ENCODE results near the gene NKIRAS2. TPM values are rescaled to one million over a fixed set of nuclear protein-coding genes. Genes with fewer than 3 reads are reported as not detected.

NKIRAS2 gene
- total RNA-seq, 1 experiment from 2014 or later = 28.4 TPM

DNA sequence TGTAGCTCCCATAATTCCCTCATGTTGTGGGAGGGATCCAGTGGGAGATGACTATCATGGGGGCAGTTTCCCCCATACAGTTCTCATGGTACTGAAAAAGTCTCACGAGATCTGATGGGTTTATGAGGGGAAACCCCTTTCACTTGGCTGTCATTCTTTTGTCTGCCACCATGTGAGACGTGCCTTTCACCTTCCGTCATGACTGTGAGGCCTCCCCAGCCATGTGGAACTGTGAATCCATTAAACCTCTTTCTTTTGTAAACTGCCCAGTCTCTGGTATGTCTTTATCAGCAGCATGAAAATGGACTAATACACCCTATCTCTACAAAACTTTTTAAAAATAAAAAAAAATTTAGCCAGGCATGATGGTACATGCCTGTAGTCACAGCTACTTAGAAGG is 36.7 kb downstream of the NKIRAS2 start:
- Histone ChIP-seq H3K27ac (ENCODE audit: low read length) (no peak overlapping the region), H2AFZ (ENCODE audit: low read length) (no peak overlapping the region), H3K4me2 (ENCODE audit: low read depth, low read length, poor library complexity, severe bottlenecking) (no peak overlapping the region), H3K79me2 (ENCODE audit: low read length) (no peaks in the 10 kb centered on the region), H4K20me1 (ENCODE audit: insufficient read depth, low read depth, low read length) (no peaks in the 10 kb centered on the region), H3K4me3 (ENCODE audit: low read length) (no peak overlapping the region), H3K9me3 (ENCODE audit: low read length) (no peaks in the 10 kb centered on the region), H3K9me2 (replicated peaks; ENCODE audit: insufficient read depth, low read length) (no peaks in the 10 kb centered on the region), H3K9ac (ENCODE audit: low read length) (no peak overlapping the region), H3K4me1 (ENCODE audit: low read length) (no peaks in the 10 kb centered on the region), H3K27me3 (ENCODE audit: low read length) (no peaks in the 10 kb centered on the region), H3K36me3 (ENCODE audit: insufficient read depth, low read length) (no peaks in the 10 kb centered on the region)
- DNase-seq = no peak

DNA sequence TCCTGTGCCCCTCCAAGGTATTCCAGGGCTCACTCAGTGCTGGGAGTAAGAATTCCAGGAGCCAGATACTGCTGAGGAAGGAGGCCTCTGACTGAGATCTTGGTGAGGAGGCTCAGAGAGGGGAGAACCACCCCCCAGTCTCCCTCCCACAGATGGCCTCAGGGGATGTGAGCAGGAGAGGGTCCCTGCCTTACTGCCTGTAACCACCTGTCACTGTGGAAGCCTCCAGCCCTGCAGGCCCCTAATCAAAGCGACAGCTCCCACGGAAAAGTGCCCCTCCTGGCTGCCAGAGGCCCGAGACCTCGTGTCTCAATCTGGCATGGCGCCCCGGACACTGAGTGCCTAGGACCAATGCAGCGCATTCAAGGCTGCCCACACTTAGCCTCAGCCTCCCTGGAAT is 38.2 kb downstream of the NKIRAS2 start:
- Histone ChIP-seq H3K27ac (ENCODE audit: low read length) (no peak overlapping the region), H3K4me2 (ENCODE audit: low read depth, low read length, poor library complexity, severe bottlenecking) (no peak overlapping the region), H3K9me3 (ENCODE audit: low read length) (no peaks in the 10 kb centered on the region), H3K79me2 (ENCODE audit: low read length) (no peaks in the 10 kb centered on the region), H3K27me3 (ENCODE audit: low read length) (no peaks in the 10 kb centered on the region), H3K9ac (ENCODE audit: low read length) (no peak overlapping the region), H3K9me2 (replicated peaks; ENCODE audit: insufficient read depth, low read length) (no peaks in the 10 kb centered on the region), H3K36me3 (ENCODE audit: insufficient read depth, low read length) (no peaks in the 10 kb centered on the region), H2AFZ (ENCODE audit: low read length) (no peak overlapping the region), H4K20me1 (ENCODE audit: insufficient read depth, low read depth, low read length) (no peaks in the 10 kb centered on the region), H3K4me3 (ENCODE audit: low read length) (no peak overlapping the region), H3K4me1 (ENCODE audit: low read length) (no peaks in the 10 kb centered on the region)
- no peak for DNase-seq

DNA sequence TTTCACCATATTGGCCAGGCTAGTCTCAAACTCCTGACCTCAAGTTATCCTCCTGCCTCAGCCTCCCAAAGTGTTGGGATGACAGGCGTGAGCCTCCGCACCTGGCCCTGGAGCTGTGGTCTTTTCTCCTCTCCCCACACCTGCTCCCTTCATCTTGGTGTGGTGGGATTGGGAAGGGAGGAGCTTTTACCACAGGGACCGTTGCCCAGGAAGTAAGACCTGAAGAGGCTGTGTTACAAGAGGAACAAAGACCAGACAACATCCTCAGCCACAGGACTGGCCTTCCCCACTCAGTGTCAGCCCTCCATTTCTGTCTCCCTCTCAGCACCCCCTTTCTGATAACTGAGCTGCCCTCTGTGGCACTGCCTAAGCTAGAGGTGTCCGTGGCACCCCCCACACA is 39.9 kb downstream of the NKIRAS2 start:
- H3K9me3 ChIP-seq (ENCODE audit: low read length) = no peaks in the 10 kb centered on the region
- no peaks in the 10 kb centered on the region for H4K20me1 ChIP-seq (ENCODE audit: insufficient read depth, low read depth, low read length)
- H3K27me3 ChIP-seq (ENCODE audit: low read length) = no peaks in the 10 kb centered on the region
- H3K4me3 ChIP-seq (ENCODE audit: low read length) = no peak overlapping the region
- no peaks in the 10 kb centered on the region for H3K36me3 ChIP-seq (ENCODE audit: insufficient read depth, low read length)
- no peaks in the 10 kb centered on the region for H3K79me2 ChIP-seq (ENCODE audit: low read length)
- peaks cover 8% of the 10 kb centered on the region for H3K4me1 ChIP-seq (ENCODE audit: low read length)
- H3K27ac ChIP-seq (ENCODE audit: low read length) = no peak overlapping the region
- H2AFZ ChIP-seq (ENCODE audit: low read length) = no peak overlapping the region
- H3K9me2 ChIP-seq (replicated peaks; ENCODE audit: insufficient read depth, low read length) = no peaks in the 10 kb centered on the region
- no peak overlapping the region for H3K4me2 ChIP-seq (ENCODE audit: low read depth, low read length, poor library complexity, severe bottlenecking)
- no peak for DNase-seq
- H3K9ac ChIP-seq (ENCODE audit: low read length) = no peak overlapping the region

- Histone ChIP-seq H3K4me1 (ENCODE audit: low read length) (peaks cover 8% of the 10 kb centered on the region), H3K9me2 (replicated peaks; ENCODE audit: insufficient read depth, low read length) (no peaks in the 10 kb centered on the region), H3K79me2 (ENCODE audit: low read length) (no peaks in the 10 kb centered on the region), H4K20me1 (ENCODE audit: insufficient read depth, low read depth, low read length) (no peaks in the 10 kb centered on the region), H3K27me3 (ENCODE audit: low read length) (no peaks in the 10 kb centered on the region), H3K36me3 (ENCODE audit: insufficient read depth, low read length) (no peaks in the 10 kb centered on the region), H3K9me3 (ENCODE audit: low read length) (no peaks in the 10 kb centered on the region), H3K4me3 (ENCODE audit: low read length) (no peak overlapping the region), H3K9ac (ENCODE audit: low read length) (no peak overlapping the region), H3K27ac (ENCODE audit: low read length) (no peak overlapping the region), H3K4me2 (ENCODE audit: low read depth, low read length, poor library complexity, severe bottlenecking) (no peak overlapping the region), H2AFZ (ENCODE audit: low read length) (no peak overlapping the region)
- no peak for DNase-seq
Measured at GRCh38 chr17:42060231-42060630, 40.3 kb downstream of the NKIRAS2 start.

GRCh38 chr17:42061646-42062487 is 42.0 kb downstream of the NKIRAS2 start:
- no peaks in the 10 kb centered on the region for H4K20me1 ChIP-seq (ENCODE audit: insufficient read depth, low read depth, low read length)
- H3K4me2 ChIP-seq (ENCODE audit: low read depth, low read length, poor library complexity, severe bottlenecking) = no peak overlapping the region
- DNase-seq = no peak
- H3K79me2 ChIP-seq (ENCODE audit: low read length) = no peaks in the 10 kb centered on the region
- no peak overlapping the region for H3K9ac ChIP-seq (ENCODE audit: low read length)
- H3K36me3 ChIP-seq (ENCODE audit: insufficient read depth, low read length) = no peaks in the 10 kb centered on the region
- no peak overlapping the region for H2AFZ ChIP-seq (ENCODE audit: low read length)
- H3K9me3 ChIP-seq (ENCODE audit: low read length) = no peaks in the 10 kb centered on the region
- no peaks in the 10 kb centered on the region for H3K27me3 ChIP-seq (ENCODE audit: low read length)
- no peak overlapping the region for H3K27ac ChIP-seq (ENCODE audit: low read length)
- no peak overlapping the region for H3K4me3 ChIP-seq (ENCODE audit: low read length)
- H3K4me1 ChIP-seq (ENCODE audit: low read length) = peaks cover 8% of the 10 kb centered on the region
- H3K9me2 ChIP-seq (replicated peaks; ENCODE audit: insufficient read depth, low read length) = no peaks in the 10 kb centered on the region

DNA sequence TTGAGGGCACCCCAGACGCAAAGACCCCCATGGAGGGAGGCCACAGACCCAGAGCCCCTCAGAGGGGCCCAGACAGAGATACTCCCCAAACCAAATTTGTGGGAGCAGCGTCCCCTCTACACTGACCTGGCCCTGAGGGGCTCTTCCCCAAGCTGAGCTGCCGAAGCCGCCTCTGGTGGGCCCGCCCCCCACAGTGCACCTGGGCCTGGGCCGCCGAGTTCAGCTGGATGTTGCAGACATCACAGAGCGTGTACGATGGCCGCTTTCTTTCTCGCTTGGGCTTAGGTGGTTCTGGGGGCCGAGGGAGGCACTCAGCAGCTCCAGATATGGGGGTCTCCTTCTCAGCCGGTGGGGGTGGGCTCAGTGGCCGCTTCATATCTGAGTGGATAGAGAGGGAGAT is 42.8 kb downstream of the NKIRAS2 start:
- Histone ChIP-seq H2AFZ (ENCODE audit: low read length) (no peak overlapping the region), H4K20me1 (ENCODE audit: insufficient read depth, low read depth, low read length) (no peaks in the 10 kb centered on the region), H3K36me3 (ENCODE audit: insufficient read depth, low read length) (no peaks in the 10 kb centered on the region), H3K27ac (ENCODE audit: low read length) (no peak overlapping the region), H3K9me2 (replicated peaks; ENCODE audit: insufficient read depth, low read length) (no peaks in the 10 kb centered on the region), H3K27me3 (ENCODE audit: low read length) (no peaks in the 10 kb centered on the region), H3K4me2 (ENCODE audit: low read depth, low read length, poor library complexity, severe bottlenecking) (no peak overlapping the region), H3K9ac (ENCODE audit: low read length) (no peak overlapping the region), H3K9me3 (ENCODE audit: low read length) (no peaks in the 10 kb centered on the region), H3K4me3 (ENCODE audit: low read length) (no peak overlapping the region), H3K79me2 (ENCODE audit: low read length) (no peaks in the 10 kb centered on the region), H3K4me1 (ENCODE audit: low read length) (peaks cover 8% of the 10 kb centered on the region)
- no peak for DNase-seq

GRCh38 chr17:42065201-42065600 is 45.3 kb downstream of the NKIRAS2 start:
- H4K20me1 ChIP-seq (ENCODE audit: insufficient read depth, low read depth, low read length) = no peaks in the 10 kb centered on the region
- no peaks in the 10 kb centered on the region for H3K9me3 ChIP-seq (ENCODE audit: low read length)
- no peak overlapping the region for H2AFZ ChIP-seq (ENCODE audit: low read length)
- H3K36me3 ChIP-seq (ENCODE audit: insufficient read depth, low read length) = no peaks in the 10 kb centered on the region
- H3K4me2 ChIP-seq (ENCODE audit: low read depth, low read length, poor library complexity, severe bottlenecking) = no peak overlapping the region
- no peaks in the 10 kb centered on the region for H3K27me3 ChIP-seq (ENCODE audit: low read length)
- H3K4me1 ChIP-seq (ENCODE audit: low read length) = peaks cover 8% of the 10 kb centered on the region
- no peak for DNase-seq
- no peak overlapping the region for H3K27ac ChIP-seq (ENCODE audit: low read length)
- no peak overlapping the region for H3K9ac ChIP-seq (ENCODE audit: low read length)
- no peak overlapping the region for H3K4me3 ChIP-seq (ENCODE audit: low read length)
- no peaks in the 10 kb centered on the region for H3K9me2 ChIP-seq (replicated peaks; ENCODE audit: insufficient read depth, low read length)
- no peaks in the 10 kb centered on the region for H3K79me2 ChIP-seq (ENCODE audit: low read length)

DNA sequence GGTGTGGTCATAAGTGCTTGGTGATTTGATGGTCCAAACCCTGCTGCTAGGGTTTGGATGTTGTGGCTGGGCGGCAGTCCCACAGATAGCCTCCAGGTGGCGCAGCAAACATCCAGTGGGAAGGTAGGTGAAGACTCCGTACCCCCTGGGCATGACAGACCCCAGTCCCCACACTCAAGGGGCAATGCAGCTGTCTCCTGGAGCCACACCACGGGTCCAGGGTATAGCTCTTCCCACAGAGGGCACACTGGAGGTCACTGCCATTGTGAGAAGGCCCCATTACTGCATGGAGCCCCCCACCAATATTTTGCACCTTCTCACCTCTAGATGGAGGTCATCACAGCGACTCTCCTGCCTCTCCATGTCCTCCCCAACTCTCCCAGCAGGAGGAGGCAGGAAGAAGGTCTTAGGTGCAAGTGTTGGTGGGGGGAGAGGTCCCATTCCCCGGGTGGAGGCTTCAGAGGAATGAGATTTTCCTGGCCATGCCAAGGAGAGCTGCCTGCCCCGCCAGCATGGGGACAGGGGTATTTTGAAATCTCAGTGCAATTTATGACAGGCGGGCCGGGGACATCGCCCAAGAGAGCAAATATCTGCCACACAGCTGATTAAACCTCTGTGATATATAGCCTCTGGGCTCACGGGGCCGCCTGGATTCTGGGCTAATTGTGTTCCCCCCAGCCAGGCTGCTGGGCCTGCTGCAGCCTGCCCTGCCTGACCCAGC is 47.6 kb downstream of the NKIRAS2 start:
- peaks cover 8% of the 10 kb centered on the region for H3K4me1 ChIP-seq (ENCODE audit: low read length)
- no peak overlapping the region for H3K9ac ChIP-seq (ENCODE audit: low read length)
- no peak overlapping the region for H2AFZ ChIP-seq (ENCODE audit: low read length)
- peak; percentile 86 for DNase-seq
- H4K20me1 ChIP-seq (ENCODE audit: insufficient read depth, low read depth, low read length) = no peaks in the 10 kb centered on the region
- H3K27me3 ChIP-seq (ENCODE audit: low read length) = no peaks in the 10 kb centered on the region
- H3K9me3 ChIP-seq (ENCODE audit: low read length) = no peaks in the 10 kb centered on the region
- no peak overlapping the region for H3K4me3 ChIP-seq (ENCODE audit: low read length)
- no peak overlapping the region for H3K4me2 ChIP-seq (ENCODE audit: low read depth, low read length, poor library complexity, severe bottlenecking)
- H3K9me2 ChIP-seq (replicated peaks; ENCODE audit: insufficient read depth, low read length) = no peaks in the 10 kb centered on the region
- no peak overlapping the region for H3K27ac ChIP-seq (ENCODE audit: low read length)
- H3K36me3 ChIP-seq (ENCODE audit: insufficient read depth, low read length) = no peaks in the 10 kb centered on the region
- H3K79me2 ChIP-seq (ENCODE audit: low read length) = no peaks in the 10 kb centered on the region

Data from Karpas-422 (cell line).